Suprapubic skin (tissue), 4 donors: ENCODE measurements around the gene DAAM1. TPM values are rescaled to one million over a fixed set of nuclear protein-coding genes. Genes with fewer than 3 reads are reported as not detected.

Experiments
- DNase-seq, 2 donors: peaks; one replicate each; pipeline ENCODE4 v3.0.0-alpha.2; 2019; ENCODE audit warnings: low spot score in 2 of 2
- H3K27ac ChIP-seq: fragments of 200-600 bp; sonication (generic); one replicate; pipeline ENCODE4 v1.5.1; 2019
- H3K27me3 ChIP-seq: fragments of 200-600 bp; sonication (generic); one replicate; pipeline ENCODE4 v1.5.1; 2019
- H3K36me3 ChIP-seq: fragments of 200-600 bp; sonication (generic); one replicate; pipeline ENCODE4 v1.5.1; 2019
- H3K4me1 ChIP-seq: fragments of 200-600 bp; sonication (generic); one replicate; pipeline ENCODE4 v1.5.1; 2019
- H3K4me3 ChIP-seq: fragments of 200-600 bp; sonication (generic); one replicate; pipeline ENCODE4 v1.5.1; 2019; ENCODE audit warnings: mild to moderate bottlenecking
- H3K9me3 ChIP-seq: fragments of 200-600 bp; sonication (generic); one replicate; pipeline ENCODE4 v1.5.1; 2019
- CTCF ChIP-seq, 2 donors: fragments of 200-600 bp in 1 of 2; fragments of 450-650 bp in 1 of 2; sonication (generic) in 1 of 2; IDR thresholded peaks; one replicate each; pipeline ENCODE4 v1.5.1; 2016 to 2019; ENCODE audit warnings: antibody characterized with exemption in 2 of 2, mild to moderate bottlenecking in 1 of 2, moderate library complexity in 1 of 2
- EP300 ChIP-seq: sonication (generic); formaldehyde crosslinking; IDR thresholded peaks from one replicate; pipeline ENCODE4 v1.6.1; 2017; ENCODE audit warnings: antibody characterized with exemption
- POLR2A ChIP-seq, 2 donors: fragments of 450-650 bp; IDR thresholded peaks; one replicate each; pipeline ENCODE4 v1.6.1; 2017; ENCODE audit warnings: antibody characterized with exemption in 2 of 2, mild to moderate bottlenecking in 2 of 2, moderate library complexity in 2 of 2
- POLR2AphosphoS5 ChIP-seq, 3 donors: sonication (generic); formaldehyde crosslinking; IDR thresholded peaks; one replicate each; pipeline ENCODE4 v1.6.1; 2017; ENCODE audit warnings: antibody characterized with exemption in 3 of 3
- WGBS: methylation state at CpG from one replicate; pipeline ENCODE4 v1.1.5; 2018; 5-methylcytosine and 5-hydroxymethylcytosine counted together
- total RNA-seq, 4 donors: library from RNA; depleted of rRNA; stranded (reverse); fragments of >200 nt; gene quantifications; one replicate each; pipeline ENCODE4 v1.1.0, GENCODE V29; 2016

Gene DAAM1
- total RNA-seq, 4 donors from 2014 or later = 103 to 196 (median 171) TPM

GRCh38 chr14:59240356-59240755 is 51.9 kb downstream of the DAAM1 start:
- Histone ChIP-seq H3K27me3 (no peaks in the 10 kb centered on the region), H3K27ac (no peak overlapping the region), H3K4me1 (peaks cover 55% of the 10 kb centered on the region), H3K36me3 (no peaks in the 10 kb centered on the region), H3K4me3 (no peak overlapping the region), H3K9me3 (no peaks in the 10 kb centered on the region)
- 98% methylated on average over 2 of the region's 2 CpGs for WGBS
- no peak for TF ChIP-seq CTCF (IDR thresholded peaks at IDR 0.05)
- TF ChIP-seq EP300 = no peak
- no peak for TF ChIP-seq POLR2AphosphoS5 (IDR thresholded peaks at IDR 0.05)
- no peak for TF ChIP-seq POLR2A (IDR thresholded peaks at IDR 0.05)
- no peak for DNase-seq

- no peak overlapping the region for H3K4me3 ChIP-seq
- H3K27ac ChIP-seq = no peak overlapping the region
- peaks cover 57% of the 10 kb centered on the region for H3K4me1 ChIP-seq
- no peaks in the 10 kb centered on the region for H3K36me3 ChIP-seq
- whole genome bisulfite sequencing = 55% methylated on average over 2 of the region's 2 CpGs
- no peaks in the 10 kb centered on the region for H3K9me3 ChIP-seq
- no peak for TF ChIP-seq CTCF (IDR thresholded peaks at IDR 0.05)
- no peak for TF ChIP-seq POLR2AphosphoS5 (IDR thresholded peaks at IDR 0.05)
- TF ChIP-seq EP300 = no peak
- no peak for TF ChIP-seq POLR2A (IDR thresholded peaks at IDR 0.05)
- DNase-seq = no peak
- no peaks in the 10 kb centered on the region for H3K27me3 ChIP-seq
These were observed 52.7 kb downstream of the DAAM1 start for GRCh38 chr14:59241121-59241520.

- Histone ChIP-seq H3K27me3 (no peaks in the 10 kb centered on the region), H3K4me3 (no peak overlapping the region), H3K36me3 (no peaks in the 10 kb centered on the region), H3K9me3 (no peaks in the 10 kb centered on the region), H3K4me1 (peaks cover 52% of the 10 kb centered on the region), H3K27ac (no peak overlapping the region)
- DNase-seq = no peak
- TF ChIP-seq POLR2A (IDR thresholded peaks at IDR 0.05) (no peak), EP300 (no peak), CTCF (IDR thresholded peaks at IDR 0.05) (no peak), POLR2AphosphoS5 (IDR thresholded peaks at IDR 0.05) (no peak)
- 100% methylated on average over 1 of the region's 1 CpG for WGBS
These were observed 54.7 kb downstream of the DAAM1 start for GRCh38 chr14:59243174-59243573.

GRCh38 chr14:59244581-59244980 is 56.1 kb downstream of the DAAM1 start:
- peaks cover 57% of the 10 kb centered on the region for H3K4me1 ChIP-seq
- no peaks in the 10 kb centered on the region for H3K9me3 ChIP-seq
- H3K27ac ChIP-seq = peak overlapping the region; percentile 43
- 42% methylated on average over 2 of the region's 2 CpGs for WGBS
- no peaks in the 10 kb centered on the region for H3K36me3 ChIP-seq
- no peak overlapping the region for H3K4me3 ChIP-seq
- no peaks in the 10 kb centered on the region for H3K27me3 ChIP-seq
- DNase-seq = no peak
- TF ChIP-seq EP300 (no peak), POLR2AphosphoS5 (IDR thresholded peaks at IDR 0.05) (peak in 1 of 3 donors; percentile 20), POLR2A (IDR thresholded peaks at IDR 0.05) (no peak)

- H3K9me3 ChIP-seq = no peaks in the 10 kb centered on the region
- 63% methylated on average over 1 of the region's 1 CpG for WGBS
- H3K4me1 ChIP-seq = peaks cover 57% of the 10 kb centered on the region
- H3K27ac ChIP-seq = peak overlapping the region; percentile 18
- H3K4me3 ChIP-seq = no peak overlapping the region
- H3K36me3 ChIP-seq = no peaks in the 10 kb centered on the region
- TF ChIP-seq CTCF (IDR thresholded peaks at IDR 0.05) = no peak
- TF ChIP-seq EP300 = no peak
- TF ChIP-seq POLR2AphosphoS5 (IDR thresholded peaks at IDR 0.05) = no peak
- no peak for TF ChIP-seq POLR2A (IDR thresholded peaks at IDR 0.05)
- no peak for DNase-seq
- H3K27me3 ChIP-seq = no peaks in the 10 kb centered on the region
These were observed 57.4 kb downstream of the DAAM1 start for GRCh38 chr14:59245809-59246295.

GRCh38 chr14:59246566-59246965 is 58.1 kb downstream of the DAAM1 start:
- Histone ChIP-seq H3K36me3 (no peaks in the 10 kb centered on the region), H3K4me1 (peaks cover 53% of the 10 kb centered on the region), H3K27me3 (no peaks in the 10 kb centered on the region), H3K4me3 (no peak overlapping the region), H3K27ac (no peak overlapping the region), H3K9me3 (no peaks in the 10 kb centered on the region)
- no peak for DNase-seq
- TF ChIP-seq POLR2AphosphoS5 (IDR thresholded peaks at IDR 0.05) (no peak), EP300 (no peak), POLR2A (IDR thresholded peaks at IDR 0.05) (no peak), CTCF (IDR thresholded peaks at IDR 0.05) (no peak)
- 74% methylated on average over 3 of the region's 3 CpGs for WGBS
